B cell (primary cell): Measurements from ENCODE around the gene CA11. TPM values are rescaled to one million over a fixed set of nuclear protein-coding genes. Genes with fewer than 3 reads are reported as not detected.

Source experiments
- ATAC-seq: fragments of 200-7000 bp; cut with Tn5 transposase; one replicate; pipeline ENCODE4 v1.10.0; 2021; ENCODE audit warnings: low read depth, mild to moderate bottlenecking, moderate number of reproducible peaks, moderate library complexity
- CTCF ChIA-PET: fragments of 350-600 bp; sonication (Branson Sonifier 250); formaldehyde crosslinking; loops from one replicate; lab custom pipeline; 2021; ENCODE audit warnings: antibody characterized with exemption, inconsistent platforms; lab: Charles Lee
- POLR2A ChIA-PET: fragments of 350-600 bp; sonication (Branson Sonifier 250); formaldehyde crosslinking; loops from one replicate; lab custom pipeline; 2021; ENCODE audit warnings: antibody characterized with exemption; lab: Charles Lee
- DNase-seq: peaks from one replicate; pipeline ENCODE4 v3.0.0; 2013
- H2AFZ ChIP-seq: 2 replicates; pipeline ENCODE4 v1.6.1; 2012; ENCODE audit warnings: mild to moderate bottlenecking, low read depth, low read length; ENCODE audit not compliant: insufficient read depth, poor library complexity, severe bottlenecking
- H3K27ac ChIP-seq, 2 donors: 1 replicate in 1 of 2; 2 replicates in 1 of 2; pipeline ENCODE4 v1.5.1; 2012 to 2013; ENCODE audit warnings: low read length in 2 of 2, mild to moderate bottlenecking in 2 of 2, moderate library complexity in 1 of 2
- H3K27me3 ChIP-seq, 4 experiments: fragments of 200-600 bp in 1 of 4; sonication (generic) in 1 of 4; replicated peaks in 1 of 4; 1 replicate in 2 of 4; 2 replicates in 2 of 4; pipeline versions ENCODE4 v1.6.1 to v1.7.0; 2013 to 2016; ENCODE audit warnings: low read length in 3 of 4, mild to moderate bottlenecking in 2 of 4, mixed read lengths in 1 of 4, moderate library complexity in 1 of 4; ENCODE audit not compliant: insufficient read depth in 4 of 4, control insufficient read depth in 3 of 4; ENCODE audit errors: control extremely low read depth in 1 of 4
- H3K36me3 ChIP-seq, 2 experiments: replicated peaks in 1 of 2; 1 replicate in 1 of 2; 2 replicates in 1 of 2; pipeline versions ENCODE4 v1.6.1 to v1.7.1; 2013; ENCODE audit warnings: low read length in 1 of 2; ENCODE audit not compliant: insufficient read depth in 2 of 2, control insufficient read depth in 1 of 2; ENCODE audit errors: control extremely low read depth in 1 of 2, extremely low read depth in 1 of 2
- H3K4me1 ChIP-seq, 2 donors: fragments of 200-600 bp in 1 of 2; sonication (generic) in 1 of 2; 1 replicate in 1 of 2; 2 replicates in 1 of 2; pipeline versions ENCODE4 v1.5.1 to v1.6.1; 2013 to 2017; ENCODE audit warnings: low read length in 2 of 2; ENCODE audit not compliant: control insufficient read depth in 2 of 2, insufficient read depth in 2 of 2
- H3K4me2 ChIP-seq: replicated peaks from 2 replicates; pipeline ENCODE3; 2012; ENCODE audit warnings: mild to moderate bottlenecking, low read depth, low read length; ENCODE audit not compliant: poor library complexity, severe bottlenecking
- H3K4me3 ChIP-seq, 5 experiments: fragments of 200-600 bp in 1 of 5; sonication (generic) in 1 of 5; 1 replicate in 3 of 5; 2 replicates in 2 of 5; pipeline versions ENCODE4 v1.5.1 to v1.7.0; 2011 to 2016; ENCODE audit warnings: low read length in 4 of 5, mild to moderate bottlenecking in 4 of 5, low read depth in 2 of 5, control low read depth in 1 of 5, moderate library complexity in 1 of 5; ENCODE audit not compliant: insufficient read depth in 1 of 5; ENCODE audit errors: control extremely low read depth in 1 of 5, extremely low read depth in 1 of 5
- H3K79me2 ChIP-seq: fragments of 200-600 bp; sonication (generic); one replicate; pipeline ENCODE4 v1.6.0; 2016; ENCODE audit warnings: low read length; ENCODE audit not compliant: control insufficient read depth, insufficient read depth
- H3K9ac ChIP-seq: fragments of 200-600 bp; sonication (generic); 2 replicates; pipeline ENCODE4 v1.6.1; 2017; ENCODE audit warnings: mild to moderate bottlenecking, low read length, moderate library complexity
- H3K9me3 ChIP-seq, 3 donors: one replicate each; pipeline versions ENCODE4 v1.6.1 to v1.7.1; 2013; ENCODE audit warnings: low read length in 2 of 3; ENCODE audit not compliant: control insufficient read depth in 2 of 3, insufficient read depth in 1 of 3; ENCODE audit errors: control extremely low read depth in 1 of 3
- H4K20me1 ChIP-seq: 2 replicates; pipeline ENCODE4 v1.6.0; 2012; ENCODE audit warnings: mild to moderate bottlenecking, low read length; ENCODE audit not compliant: insufficient read depth, control insufficient read depth, poor library complexity, severe bottlenecking
- H3K27ac Mint-ChIP-seq: one replicate; pipeline ENCODE4 v1.8.0; 2021; ENCODE audit warnings: mixed read lengths
- H3K27me3 Mint-ChIP-seq: one replicate; pipeline ENCODE4 v1.8.0; 2021; ENCODE audit warnings: mixed read lengths
- H3K4me1 Mint-ChIP-seq: one replicate; pipeline ENCODE4 v1.8.0; 2021; ENCODE audit warnings: mixed read lengths
- H3K4me3 Mint-ChIP-seq: one replicate; pipeline ENCODE4 v1.8.0; 2021; ENCODE audit warnings: mixed read lengths
- H3K9me3 Mint-ChIP-seq: one replicate; pipeline ENCODE4 v1.8.0; 2022; ENCODE audit warnings: mixed read lengths; ENCODE audit not compliant: insufficient read depth
- CTCF ChIP-seq: fragments of 200-600 bp; IDR thresholded peaks from one replicate; pipeline ENCODE4 v1.8.0; 2022; ENCODE audit warnings: antibody characterized with exemption, mild to moderate bottlenecking
- EZH2 ChIP-seq: IDR thresholded peaks from 2 replicates; pipeline ENCODE4 v1.6.1; 2012; ENCODE audit warnings: borderline replicate concordance, low read depth, mild to moderate bottlenecking, moderate library complexity, low read length; ENCODE audit not compliant: insufficient read depth, poor library complexity, severe bottlenecking
- WGBS: methylation state at CpG from one replicate; pipeline ENCODE4 v1.1.5; 2013; ENCODE audit warnings: missing lambda C conversion rate; ENCODE audit not compliant: insufficient coverage; 5-methylcytosine and 5-hydroxymethylcytosine counted together
- intact Hi-C: fragments of 100-400 bp; cut with micrococcal nuclease; formaldehyde crosslinking; loops from one replicate; pipeline ENCODE4 v1.10.0; 2022
- polyA plus RNA-seq: library from polyadenylated mRNA; depleted of rRNA; stranded (reverse); fragments of >200 nt; gene quantifications from 2 replicates; pipeline ENCODE4 v1.2.3, GENCODE V29; 2012
- total RNA-seq, 2 donors: library from RNA; stranded (reverse); fragments of 120-200 nt in 1 of 2; gene quantifications; 1 replicate in 1 of 2; 2 replicates in 1 of 2; pipeline versions ENCODE4 v1.2.3 to v1.2.4, GENCODE V29; 2013 to 2022

Gene CA11
- total and polyA plus RNA-seq, 2 donors (not counting 1 experiment from before 2014, with no cell fraction given): 6.5 to 27.7 TPM

- ATAC-seq (peak; percentile 91), DNase-seq (peak; percentile 89)
- POLR2A ChIA-PET: interaction anchor here (0.6 to 0.7 kb wide), 2 partner anchors 75 to 185 kb away, joined by 3 to 4 read pairs; no protein-coding TSS in a partner anchor
- Histone ChIP-seq H3K27ac (no peak overlapping the region), H3K9ac (peak overlapping the region; percentile 46), H3K79me2 (no peaks in the 10 kb centered on the region), H3K4me1 (peaks cover 4 to 15% of the 10 kb centered on the region in 2 donors), H3K4me2 (peak overlapping the region; percentile 67), H3K27me3 (peaks cover 0 to 7% (median 4%) of the 10 kb centered on the region in 4 experiments), H4K20me1 (no peaks in the 10 kb centered on the region), H3K36me3 (no peaks in the 10 kb centered on the region), H2AFZ (peak overlapping the region; percentile 67), H3K4me3 (peak overlapping the region in 4 of 5 experiments; percentile 14 to 56 (median 48)), H3K9me3 (peaks cover 0 to 14% (median 0%) of the 10 kb centered on the region in 3 donors)
- H3K9me3 Mint-ChIP-seq: no peaks in the 10 kb centered on the region
- no peak overlapping the region for H3K27ac Mint-ChIP-seq
- H3K4me3 Mint-ChIP-seq: peak overlapping the region; percentile 82
- CTCF ChIA-PET: interaction anchor here (0.7 to 5.0 kb wide), 24 partner anchors 9 to 626 kb away, joined by 3 to 40 read pairs (median 4); partner anchors contain the start of genes FAM83E and SPACA4
- peaks cover 14% of the 10 kb centered on the region for H3K27me3 Mint-ChIP-seq
- intact Hi-C loops: loop anchor here (1.0 to 2.0 kb wide), 5 partner anchors 19 to 322 kb away; no protein-coding TSS in a partner anchor
- peaks cover 12% of the 10 kb centered on the region for H3K4me1 Mint-ChIP-seq
- 5% methylated on average over 36 of the region's 36 CpGs for WGBS
- TF ChIP-seq CTCF (peak; percentile 94), EZH2 (no peak)
These were observed 57.2 kb downstream of the CA11 start for GRCh38 chr19:48588670-48589401.

Other genes starting within 250 kb of the CA11 start
- gene GRWD1, start 200.2 kb downstream of the CA11 start, total RNA-seq: 38.6 and 40.7 TPM in 2 replicates
- gene GRWD1, start 200.2 kb downstream of the CA11 start, polyA plus RNA-seq: 10.6 and 12.0 TPM in 2 replicates
- 2.1 and 2.3 TPM in 2 replicates for gene KCNJ14, start 190.6 kb downstream of the CA11 start, total RNA-seq
- 1.5 and 2.1 TPM in 2 replicates for gene KCNJ14, start 190.6 kb downstream of the CA11 start, polyA plus RNA-seq
- gene CYTH2, start 176.8 kb downstream of the CA11 start, total RNA-seq: 56.0 and 62.6 TPM in 2 replicates
- 31.4 and 40.7 TPM in 2 replicates for gene CYTH2, start 176.8 kb downstream of the CA11 start, polyA plus RNA-seq
- gene LMTK3, start 134.4 kb downstream of the CA11 start, total RNA-seq: 1.6 and 1.9 TPM in 2 replicates
- 0.19 and 0.25 TPM in 2 replicates for gene LMTK3, start 134.4 kb downstream of the CA11 start, polyA plus RNA-seq
- not detected in 2 replicates for gene SULT2B1, start 94.0 kb downstream of the CA11 start, total RNA-seq
- not detected in 2 replicates for gene SULT2B1, start 94.0 kb downstream of the CA11 start, polyA plus RNA-seq
- gene SPACA4, start 39.4 kb downstream of the CA11 start, total RNA-seq: not detected in 2 replicates
- gene SPACA4, start 39.4 kb downstream of the CA11 start, polyA plus RNA-seq: not detected in 2 replicates
- 1.5 and 4.1 TPM in 2 replicates for gene FAM83E, start 31.1 kb downstream of the CA11 start, total RNA-seq
- 0.12 and 0.15 TPM in 2 replicates for gene FAM83E, start 31.1 kb downstream of the CA11 start, polyA plus RNA-seq
- gene RPL18, start 27.0 kb downstream of the CA11 start, total RNA-seq: 2,217 and 2,248 TPM in 2 replicates
- 3,187 and 4,393 TPM in 2 replicates for gene RPL18, start 27.0 kb downstream of the CA11 start, polyA plus RNA-seq
- 45.4 and 47.3 TPM in 2 replicates for gene SPHK2, start 26.7 kb downstream of the CA11 start, total RNA-seq
- 14.2 and 17.0 TPM in 2 replicates for gene SPHK2, start 26.7 kb downstream of the CA11 start, polyA plus RNA-seq
- gene DBP, start 8.8 kb downstream of the CA11 start, total RNA-seq: 33.0 and 33.2 TPM in 2 replicates
- 14.9 and 23.5 TPM in 2 replicates for gene DBP, start 8.8 kb downstream of the CA11 start, polyA plus RNA-seq
- 1.2 and 2.5 TPM in 2 replicates for gene NTN5, start 26.8 kb upstream of the CA11 start, total RNA-seq
- 1.8 and 3.0 TPM in 2 replicates for gene NTN5, start 26.8 kb upstream of the CA11 start, polyA plus RNA-seq
- gene FUT2, start 49.8 kb upstream of the CA11 start, total RNA-seq: not detected in 2 replicates
- not detected in 2 replicates for gene FUT2, start 49.8 kb upstream of the CA11 start, polyA plus RNA-seq
- 1.6 and 2.4 TPM in 2 replicates for gene MAMSTR, start 73.5 kb upstream of the CA11 start, total RNA-seq
- gene MAMSTR, start 73.5 kb upstream of the CA11 start, polyA plus RNA-seq: 0.17 and 0.60 TPM in 2 replicates
- gene RASIP1, start 94.4 kb upstream of the CA11 start, total RNA-seq: 0.20 TPM in 1 of 2 replicates, not detected in the other
- 0.19 TPM in 1 of 2 replicates, not detected in the other for gene RASIP1, start 94.4 kb upstream of the CA11 start, polyA plus RNA-seq
- not detected in 2 replicates for gene IZUMO1, start 100.7 kb upstream of the CA11 start, total RNA-seq
- not detected in 2 replicates for gene IZUMO1, start 100.7 kb upstream of the CA11 start, polyA plus RNA-seq
- not detected in 2 replicates for gene FUT1, start 106.5 kb upstream of the CA11 start, total RNA-seq
- gene FUT1, start 106.5 kb upstream of the CA11 start, polyA plus RNA-seq: not detected in 2 replicates
- gene FGF21, start 109.3 kb upstream of the CA11 start, total RNA-seq: not detected in 2 replicates
- gene FGF21, start 109.3 kb upstream of the CA11 start, polyA plus RNA-seq: not detected in 2 replicates
- 39.1 and 42.9 TPM in 2 replicates for gene BCAT2, start 164.8 kb upstream of the CA11 start, total RNA-seq
- gene BCAT2, start 164.8 kb upstream of the CA11 start, polyA plus RNA-seq: 27.4 and 36.3 TPM in 2 replicates
- 2.9 and 5.1 TPM in 2 replicates for gene HSD17B14, start 190.3 kb upstream of the CA11 start, total RNA-seq
- gene HSD17B14, start 190.3 kb upstream of the CA11 start, polyA plus RNA-seq: 1.8 and 2.5 TPM in 2 replicates
- 5.5 and 6.2 TPM in 2 replicates for gene PLEKHA4, start 222.4 kb upstream of the CA11 start, total RNA-seq
- 4.3 and 6.0 TPM in 2 replicates for gene PLEKHA4, start 222.4 kb upstream of the CA11 start, polyA plus RNA-seq
- gene PPP1R15A, start 226.2 kb upstream of the CA11 start, total RNA-seq: 122 and 128 TPM in 2 replicates
- 1,029 and 1,214 TPM in 2 replicates for gene PPP1R15A, start 226.2 kb upstream of the CA11 start, polyA plus RNA-seq